ENCODE data around the gene FABP1.

FABP1 gene

DNA sequence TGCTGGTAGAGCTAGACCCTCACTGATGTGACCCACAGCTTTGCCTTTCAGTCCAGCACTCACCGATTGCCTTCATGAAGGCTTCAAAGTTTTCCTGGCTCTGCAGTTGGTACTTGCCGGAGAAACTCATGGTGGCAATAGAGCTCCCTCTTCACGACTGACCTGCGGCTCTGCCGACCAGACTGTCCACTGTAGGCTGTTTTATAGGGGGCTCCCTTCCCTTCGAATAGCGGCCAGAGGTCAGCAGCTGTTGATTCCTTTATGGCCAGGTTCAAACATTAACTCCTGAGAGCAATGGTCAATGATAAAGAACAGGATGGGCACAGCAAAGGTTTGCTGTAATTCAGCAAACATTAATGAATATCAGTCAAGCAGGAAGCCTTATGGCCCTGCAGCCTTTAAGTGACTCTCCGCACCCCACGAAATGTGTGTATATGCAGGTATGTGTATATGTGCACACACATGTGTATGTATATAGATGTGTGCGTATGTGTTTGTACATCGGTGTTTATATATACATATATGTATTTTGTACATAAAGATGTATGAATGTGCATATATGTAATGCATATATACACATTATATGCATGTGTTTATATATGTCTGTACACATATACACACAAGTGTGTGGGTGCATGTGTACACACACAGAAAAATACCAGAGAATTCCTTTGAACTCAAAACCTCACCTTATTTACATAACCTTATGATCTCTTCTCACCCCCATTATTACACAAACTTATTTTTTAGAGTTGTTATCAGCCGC is at the start of gene FABP1:
FABP1 (minus strand) TSS at position 175 of the 766 bp plus-strand sequence; CDS start at position 130, 45 bp downstream.
- DNase-seq = no peak

DNA sequence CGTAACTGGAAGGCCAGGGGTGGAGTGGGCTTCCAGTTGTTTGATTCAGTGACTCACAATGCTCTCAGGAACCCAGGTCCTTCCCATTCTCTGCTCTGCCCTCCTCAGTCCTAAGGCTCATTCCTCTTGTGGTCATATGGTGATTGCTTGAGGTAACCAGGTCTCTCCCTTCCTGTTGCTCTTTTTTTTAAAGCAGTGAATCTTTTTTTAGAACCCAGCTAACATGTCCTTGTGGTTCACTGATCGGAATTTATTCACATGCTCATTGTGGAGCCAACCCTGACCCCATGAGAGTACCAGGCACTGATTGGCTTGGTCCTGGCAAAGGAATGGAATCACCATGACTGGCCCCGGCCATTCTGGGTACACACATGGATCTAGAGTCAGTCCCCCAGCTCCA is 49.7 kb upstream of the FABP1 start:
- DNase-seq = peak; percentile 4

DNA sequence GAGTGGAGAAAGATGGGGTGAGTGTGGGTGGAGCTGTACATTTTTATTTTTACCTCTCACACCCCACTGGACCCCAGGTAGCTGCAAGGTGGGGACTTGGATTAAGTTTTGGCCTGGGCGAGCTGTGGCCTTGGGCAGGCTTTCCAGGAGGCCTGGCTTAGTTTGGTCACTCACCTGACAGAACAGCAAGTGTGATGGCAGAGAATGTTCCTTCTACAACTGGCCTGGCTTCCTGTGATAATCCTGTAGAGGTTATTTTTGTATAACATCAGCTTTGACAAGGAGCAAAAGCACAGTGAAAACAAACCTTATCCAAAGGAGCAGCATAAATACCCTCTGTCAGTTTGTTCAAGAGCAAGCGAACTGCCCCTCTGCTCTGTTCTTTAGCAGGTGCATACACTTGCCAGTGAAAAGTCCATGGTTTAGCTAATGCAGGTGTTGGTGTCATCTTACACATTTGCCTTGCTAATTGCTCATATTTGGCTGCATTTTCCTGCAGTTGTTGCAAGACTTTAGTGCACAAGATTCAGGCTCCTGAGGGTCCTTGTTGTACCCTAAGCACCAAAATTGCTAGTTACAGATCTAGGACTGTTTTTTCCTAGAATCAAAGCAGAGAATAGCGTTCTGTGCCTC is 48.6 kb upstream of the FABP1 start:
- DNase-seq = no peak

DNA sequence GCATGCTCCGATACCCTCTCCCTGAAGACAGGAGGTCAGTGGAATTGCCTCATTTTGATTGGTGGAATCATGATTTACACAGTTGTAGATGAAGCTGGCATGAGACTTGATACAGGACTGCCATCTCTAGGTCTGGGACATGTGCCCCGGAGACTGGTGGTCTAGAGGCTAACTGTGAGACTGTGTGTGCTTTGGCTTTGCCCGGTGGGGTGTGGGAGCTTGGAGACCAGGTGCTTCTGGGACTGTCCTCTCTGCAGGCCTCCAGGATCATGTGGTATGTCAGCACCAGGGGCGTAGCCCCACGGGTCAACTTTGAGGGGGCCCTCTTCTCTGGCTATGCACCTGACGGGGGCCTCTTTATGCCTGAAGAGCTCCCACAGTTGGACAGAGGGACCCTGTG is 45.0 kb upstream of the FABP1 start:
- no peak for DNase-seq

DNA sequence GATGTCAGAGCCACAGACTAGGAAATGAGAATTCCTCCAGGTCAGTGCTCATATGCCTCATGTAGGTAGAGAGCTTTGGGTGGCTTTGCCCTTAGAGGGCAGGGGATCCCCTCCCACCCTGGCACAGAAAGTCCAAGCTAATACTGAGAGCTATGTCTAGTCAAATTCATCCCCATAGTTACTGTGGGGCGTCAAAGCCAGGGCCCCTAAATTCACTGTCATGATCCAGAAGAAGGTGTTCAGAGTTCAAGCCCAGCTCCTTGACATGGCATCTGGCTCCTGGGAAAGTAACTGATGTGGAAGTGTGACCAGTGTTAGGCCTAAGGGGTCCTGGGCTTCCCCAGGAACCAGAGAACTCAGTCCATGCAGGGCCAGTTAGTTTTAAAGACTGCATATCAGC is 44.1 kb upstream of the FABP1 start:
- DNase-seq = no peak

DNA sequence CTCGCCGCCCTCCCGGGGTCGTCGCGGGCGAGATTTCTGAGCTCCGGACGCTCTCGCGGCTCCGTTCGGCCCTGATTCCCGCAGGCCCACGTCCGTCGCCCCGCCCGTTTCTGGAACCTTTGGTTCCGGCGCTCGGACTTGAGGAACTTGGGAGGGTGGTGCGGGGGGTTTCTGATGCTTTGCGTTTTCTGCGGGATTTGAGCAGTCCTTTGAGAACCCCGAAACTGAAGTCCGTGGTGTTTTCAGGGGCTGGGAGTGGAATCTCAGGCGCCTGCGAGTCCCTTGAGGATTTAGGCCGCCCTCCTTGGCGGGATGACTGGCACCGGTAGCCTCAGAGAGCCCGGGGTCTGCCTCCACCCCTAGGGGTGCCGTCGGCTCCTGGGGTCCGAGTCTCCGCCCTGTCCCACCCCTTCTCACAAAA is 42.6 kb upstream of the FABP1 start:
- peak; percentile 8 for DNase-seq

DNA sequence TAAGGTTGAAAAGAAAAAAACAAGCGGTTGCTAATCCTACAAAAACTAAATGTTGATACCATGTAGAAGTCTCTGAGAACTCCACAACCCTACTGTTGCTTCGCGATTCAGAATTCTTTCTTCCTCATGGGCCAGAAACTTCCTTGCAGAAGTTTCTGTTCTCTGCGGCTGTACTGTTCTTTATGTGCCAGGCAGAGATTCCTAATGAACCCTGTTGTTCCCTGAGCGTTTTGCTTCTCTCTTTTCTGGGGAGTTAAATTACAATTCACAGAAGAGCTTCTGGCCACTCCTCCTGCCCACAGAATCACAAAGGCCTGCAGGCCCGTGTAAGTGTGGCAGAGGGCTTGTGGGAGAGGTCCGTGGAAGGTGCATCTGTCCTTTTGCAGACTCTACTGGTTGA is 40.5 kb upstream of the FABP1 start:
- no peak for DNase-seq

DNA sequence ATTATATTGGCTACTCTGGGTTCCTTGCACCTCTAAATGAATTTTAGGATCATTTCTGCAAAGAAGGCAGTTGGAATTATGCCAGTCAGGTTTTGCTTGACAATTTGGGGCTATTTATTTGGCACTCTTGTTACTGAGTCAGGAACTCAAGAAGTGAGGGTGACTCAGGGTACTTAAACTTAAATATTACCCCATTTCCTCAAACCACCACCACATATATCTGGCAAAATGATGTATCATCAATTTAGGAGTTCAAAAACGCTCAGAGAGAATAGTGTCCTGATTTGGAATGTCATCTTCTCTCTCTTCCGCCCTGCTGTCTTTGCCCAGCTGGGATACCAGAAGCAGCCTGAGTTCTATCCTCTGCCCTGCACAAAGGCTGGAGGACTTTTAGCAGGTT is 39.9 kb upstream of the FABP1 start:
- DNase-seq = no peak

DNA sequence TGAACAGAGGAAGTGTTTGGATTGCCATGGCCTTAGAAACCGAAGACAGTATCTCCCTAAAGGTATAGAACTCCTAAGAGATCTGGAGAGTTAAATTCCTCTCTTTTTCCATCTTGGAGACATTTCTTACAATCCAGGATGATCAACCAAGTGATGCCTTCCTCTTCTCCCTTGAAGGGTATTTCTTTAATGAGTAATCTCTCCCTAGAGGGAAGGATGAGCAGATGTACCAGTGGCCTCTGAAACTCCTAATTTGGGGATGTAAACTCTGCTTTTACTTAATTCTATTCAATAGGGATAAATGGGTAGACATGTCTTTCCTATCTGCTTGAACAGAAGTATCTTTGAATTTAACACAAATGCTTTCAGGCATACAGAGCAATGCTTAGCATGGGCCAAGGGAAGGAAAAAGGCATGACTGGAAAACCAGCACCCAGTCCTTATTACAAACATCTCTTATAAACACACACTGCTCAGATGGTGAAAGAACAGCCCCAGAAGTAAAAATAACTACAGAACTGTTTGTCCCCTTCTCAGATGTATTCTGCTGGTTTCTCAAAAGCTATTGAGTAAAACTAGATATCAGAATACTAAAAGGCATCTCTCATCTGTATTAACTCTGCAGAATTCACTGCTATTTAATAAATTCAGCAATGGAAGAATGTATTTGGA is 37.6 kb upstream of the FABP1 start:
- DNase-seq = no peak

DNA sequence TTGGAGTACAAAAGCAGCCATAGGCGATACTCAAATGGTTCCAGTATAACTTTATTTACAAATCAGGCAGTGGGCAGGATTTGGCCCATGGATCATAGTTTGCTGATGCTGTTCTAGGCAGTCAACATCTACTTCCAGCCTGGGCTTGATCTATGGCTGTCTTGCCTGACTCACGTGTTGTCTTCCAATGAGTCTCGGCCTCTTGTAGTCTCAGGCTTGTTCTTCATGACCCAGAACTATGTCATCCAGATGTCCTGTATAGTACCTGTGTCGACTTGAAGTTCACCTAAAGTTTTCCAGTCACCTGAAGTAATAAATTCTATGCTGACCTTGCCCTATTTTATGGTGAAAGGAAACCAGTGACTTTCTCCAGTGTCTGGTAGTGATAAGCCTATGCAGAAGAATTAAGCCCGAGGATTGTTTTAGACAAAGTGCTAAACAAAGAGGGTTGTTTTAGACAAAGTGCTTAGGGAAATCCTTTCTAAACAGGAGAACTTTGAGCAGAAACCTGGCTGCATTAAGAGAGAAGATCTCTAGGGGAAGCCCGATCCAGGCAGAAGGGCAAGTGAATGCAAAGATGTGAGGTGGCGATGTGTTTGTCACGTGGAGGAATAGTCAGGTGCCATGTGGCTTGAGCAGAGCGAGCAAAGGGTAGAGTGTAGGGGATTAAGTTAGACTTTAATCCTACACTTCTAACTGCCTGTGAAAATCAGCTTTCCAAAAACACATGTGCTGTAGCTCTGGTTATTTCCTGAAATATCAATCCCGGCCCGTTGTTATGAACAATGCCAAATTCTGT is 33.8 kb upstream of the FABP1 start:
- DNase-seq = no peak

DNA sequence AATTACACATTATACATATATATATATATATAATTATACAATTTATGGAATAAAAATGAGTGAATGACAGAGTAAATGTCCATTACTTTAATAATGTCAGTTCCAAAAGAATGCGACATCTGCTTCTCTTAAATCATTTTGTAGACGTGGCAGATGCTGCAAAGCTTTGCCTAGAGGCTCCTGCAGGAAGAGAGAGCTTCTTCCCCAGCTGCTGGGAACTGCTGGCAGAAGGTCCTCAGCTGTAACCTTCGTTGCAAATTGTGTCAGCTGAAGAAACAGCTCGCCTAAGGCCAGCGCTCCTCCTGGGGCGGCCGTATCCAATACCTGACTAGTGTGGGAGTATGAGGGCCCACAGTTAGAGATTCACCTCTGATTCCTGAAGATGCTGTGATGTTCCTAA is 32.7 kb upstream of the FABP1 start:
- no peak for DNase-seq

DNA sequence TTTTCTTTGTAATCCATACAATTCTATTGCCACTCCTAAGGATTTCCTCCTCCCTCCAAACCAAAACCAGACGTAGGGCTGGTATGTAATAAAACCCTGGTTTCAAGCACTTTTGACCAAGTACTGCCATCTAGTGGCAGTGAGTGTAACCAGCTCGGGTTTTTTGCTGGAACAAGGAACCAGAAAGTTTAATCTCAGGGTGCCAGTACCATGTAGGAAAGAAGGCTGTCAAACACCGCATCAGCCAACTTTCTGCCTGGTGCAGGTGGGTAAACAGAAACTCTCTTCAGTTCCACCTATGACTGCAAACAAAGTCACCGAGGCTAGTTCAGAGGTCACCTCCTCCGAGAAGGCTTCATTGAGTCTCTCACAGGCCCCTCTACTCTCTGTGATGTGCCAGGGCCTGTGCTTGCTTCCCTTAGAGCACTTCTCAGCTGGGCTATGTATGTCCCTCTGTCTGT is 32.1 kb upstream of the FABP1 start:
- peak; percentile 74 for DNase-seq

DNA sequence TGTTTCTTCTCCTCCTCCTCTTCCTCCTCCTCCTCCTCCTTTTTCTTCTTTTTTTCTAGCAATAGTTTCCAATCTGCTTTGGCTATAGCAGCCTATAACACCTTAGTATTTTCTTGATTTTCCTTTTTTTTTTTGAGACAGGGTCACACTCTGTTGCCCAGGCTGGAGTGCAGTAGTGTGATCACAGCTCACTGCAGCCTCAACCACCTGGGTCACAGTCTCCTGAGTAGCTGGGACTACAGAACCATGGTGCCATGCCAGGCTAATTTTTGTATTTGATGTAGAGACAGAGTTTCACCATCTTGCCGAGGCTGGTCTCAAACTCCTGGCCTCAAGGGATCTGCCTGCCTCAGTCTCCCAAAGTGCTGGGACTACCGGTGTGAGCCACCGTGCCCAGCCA is 31.6 kb upstream of the FABP1 start:
- no peak for DNase-seq

DNA sequence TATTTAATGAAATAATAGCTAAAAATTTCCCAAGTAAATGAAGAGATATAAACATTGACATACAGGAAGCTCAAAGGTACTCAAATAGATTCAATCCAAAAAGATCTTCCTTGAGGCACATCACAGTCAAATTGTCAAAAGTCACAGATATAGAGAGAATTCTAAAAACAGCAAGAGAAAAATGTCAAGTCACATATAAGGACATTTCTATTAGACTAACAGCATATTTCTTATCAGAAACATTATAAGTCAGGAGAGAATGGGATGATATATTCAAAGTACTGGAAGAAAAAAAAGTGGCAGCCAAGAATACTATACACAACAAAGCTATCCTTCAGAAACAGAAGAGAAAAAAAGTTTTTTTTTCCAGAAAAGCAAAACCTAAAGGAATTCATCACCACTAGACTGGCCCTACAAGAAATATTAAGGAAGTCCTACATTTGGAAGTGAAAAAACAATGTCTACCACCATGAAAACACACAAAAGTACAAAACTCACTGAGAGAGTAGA is 21.1 kb upstream of the FABP1 start:
- DNase-seq = no peak

DNA sequence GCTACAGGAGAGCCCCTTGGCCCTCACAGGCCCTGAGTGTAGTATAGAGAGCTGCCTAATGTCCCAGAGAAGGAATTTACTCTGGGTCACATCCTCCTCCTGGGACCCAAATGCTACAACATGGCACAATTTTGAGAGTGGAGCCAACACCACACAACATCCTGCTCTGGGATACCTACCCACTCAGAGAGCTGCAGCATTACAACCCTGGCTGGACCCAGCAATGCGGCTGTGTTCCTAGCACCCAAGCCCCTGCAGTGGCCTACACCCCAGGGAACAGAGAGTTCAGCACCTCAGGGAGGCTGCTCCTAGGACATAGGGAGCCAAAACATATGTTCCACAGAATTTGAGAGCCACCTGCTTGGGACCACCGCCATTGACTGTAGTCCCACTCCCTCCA is 19.3 kb upstream of the FABP1 start:
- DNase-seq = no peak

DNA sequence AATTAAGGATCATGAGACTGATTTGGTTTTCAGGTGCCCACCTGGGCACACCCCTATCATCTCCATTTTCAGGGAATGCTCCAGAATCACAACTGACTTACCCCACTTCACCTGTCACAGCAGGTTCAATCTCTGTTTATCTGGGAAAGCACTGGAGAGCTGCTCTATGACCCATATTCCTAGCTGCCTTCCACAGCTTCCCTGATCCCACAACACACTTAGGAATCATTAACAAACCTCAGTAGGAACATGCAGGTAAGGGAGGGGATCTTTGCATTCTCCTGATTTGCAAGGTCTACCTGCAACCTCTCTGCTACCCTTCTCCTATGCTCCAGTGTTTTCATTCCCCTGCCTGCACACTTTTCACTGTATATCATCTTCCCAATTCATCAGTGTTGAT is 18.7 kb upstream of the FABP1 start:
- DNase-seq = no peak

DNA sequence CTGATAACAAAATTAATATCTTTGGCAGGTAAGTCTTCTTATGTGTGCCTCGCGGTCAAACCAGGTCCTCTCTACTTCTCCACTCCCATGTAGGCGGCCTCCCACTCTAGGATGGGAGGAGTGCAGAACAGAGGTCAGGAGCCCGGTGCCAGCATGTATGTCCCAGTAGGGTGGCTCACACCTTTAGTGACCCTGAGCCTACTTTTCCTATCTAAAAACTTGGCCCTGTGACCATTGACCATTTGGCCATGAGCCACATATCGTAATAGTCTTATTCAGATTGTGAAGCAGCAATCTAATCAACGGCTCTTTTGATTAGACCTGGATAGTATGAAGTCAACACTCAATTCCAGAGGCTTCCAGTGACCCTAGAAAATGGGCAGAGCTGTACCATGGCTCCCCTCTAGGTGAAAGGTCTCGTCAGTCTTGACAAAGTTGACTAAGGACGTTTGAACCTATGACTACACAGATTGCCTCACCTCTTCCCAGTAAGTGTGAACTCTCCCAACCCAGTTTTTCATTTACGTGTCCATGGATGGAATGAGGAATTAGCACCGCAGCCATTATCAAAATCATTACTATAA is 17.1 kb upstream of the FABP1 start:
- no peak for DNase-seq

DNA sequence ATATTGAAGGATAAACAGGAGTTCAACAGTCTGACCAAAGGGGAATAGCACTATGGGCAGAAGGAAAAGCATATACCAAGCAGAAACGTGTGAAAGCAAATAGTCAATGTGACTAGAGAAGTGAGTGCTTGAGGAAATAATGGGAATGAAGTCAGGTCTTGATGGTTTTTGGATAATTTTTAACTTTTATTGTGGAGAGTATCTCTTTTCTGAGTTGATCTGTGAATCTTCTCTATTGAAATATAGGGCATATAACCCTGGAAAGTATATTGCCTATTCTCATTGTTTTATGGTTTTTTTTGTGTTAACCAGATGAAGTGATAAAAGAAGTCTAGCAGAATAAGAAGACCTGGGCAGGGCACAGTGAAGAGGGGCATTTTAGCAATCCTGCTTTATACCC is 16.4 kb upstream of the FABP1 start:
- DNase-seq = no peak

DNA sequence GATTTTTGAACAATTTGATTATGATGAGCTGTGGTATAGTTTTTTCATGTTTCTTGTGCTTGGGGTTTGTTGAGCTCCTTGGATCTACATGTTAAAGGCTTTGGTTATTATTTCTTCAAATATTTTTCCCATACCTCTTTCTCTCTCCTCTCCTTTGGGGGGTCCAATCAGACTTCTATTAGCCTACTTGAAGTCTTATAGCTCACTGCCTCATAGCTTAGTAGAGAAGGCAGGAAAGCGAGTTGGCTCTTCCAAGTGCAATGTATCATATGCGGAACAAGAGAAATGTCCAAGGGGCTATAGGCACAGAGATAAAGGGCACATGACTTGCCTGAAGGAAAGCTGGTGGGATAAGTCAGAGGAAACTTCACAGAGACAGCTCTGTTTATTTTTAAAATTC is 14.1 kb upstream of the FABP1 start:
- DNase-seq = no peak

DNA sequence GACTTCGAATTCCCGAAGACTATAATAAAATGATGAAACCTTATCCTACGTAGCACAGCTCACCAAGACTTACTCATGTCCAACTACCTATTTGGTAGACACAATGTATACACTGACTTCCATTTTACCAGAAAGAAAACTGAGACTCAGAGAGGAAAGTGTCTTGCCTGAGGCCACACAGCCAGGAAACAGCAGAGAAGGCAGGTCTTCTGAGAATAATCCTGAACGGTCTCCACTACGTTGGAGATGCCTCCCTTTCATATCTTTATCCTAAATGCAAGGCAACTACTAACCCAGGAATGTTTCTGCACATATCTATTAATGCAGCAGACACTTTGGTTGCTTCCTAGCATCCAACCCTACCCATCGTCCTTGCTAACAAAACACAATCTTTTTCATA is 11.9 kb upstream of the FABP1 start:
- no peak for DNase-seq

DNA sequence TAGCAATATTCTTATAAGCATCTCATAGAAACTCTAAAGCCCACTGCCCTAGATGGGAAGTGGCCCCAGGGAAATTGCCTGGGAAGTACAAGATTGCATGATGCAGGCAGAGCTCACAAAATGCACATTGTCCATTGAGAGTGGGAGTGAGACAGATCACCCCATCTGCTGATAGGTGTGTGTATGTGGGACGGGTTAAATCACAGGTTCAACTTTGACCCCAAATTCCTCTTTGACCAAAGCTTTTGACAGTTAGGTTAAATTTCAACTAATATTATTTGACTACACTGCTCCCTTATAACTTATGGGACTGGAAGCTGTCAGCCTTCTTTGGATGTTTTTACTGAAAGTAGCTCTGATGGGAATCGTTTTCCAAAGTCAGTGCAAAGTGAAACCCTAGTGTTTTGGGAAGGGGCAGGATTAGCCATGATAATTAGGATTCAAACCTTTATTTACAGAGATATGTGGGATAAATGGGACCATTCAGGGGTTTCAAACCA is 11.4 kb upstream of the FABP1 start:
- DNase-seq = no peak

DNA sequence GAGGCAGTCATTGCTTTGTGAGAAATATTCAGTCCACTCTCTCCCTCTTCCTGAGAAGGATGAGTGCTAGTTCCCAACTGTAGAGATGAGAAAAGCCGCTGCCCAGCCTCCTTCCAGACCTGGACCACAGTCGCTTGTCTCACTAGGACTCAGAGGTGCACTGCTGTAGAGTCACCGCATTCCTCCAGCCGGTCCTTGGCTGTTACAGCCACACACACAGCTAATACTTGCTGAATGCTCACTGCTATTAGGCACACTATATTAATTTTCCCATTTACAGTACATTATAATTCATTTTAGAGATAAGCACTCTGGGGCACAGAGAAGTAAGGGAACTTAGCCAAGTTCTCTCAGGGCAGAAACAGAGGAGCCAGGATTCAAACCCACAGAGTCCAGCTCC is 10.0 kb upstream of the FABP1 start:
- no peak for DNase-seq

DNA sequence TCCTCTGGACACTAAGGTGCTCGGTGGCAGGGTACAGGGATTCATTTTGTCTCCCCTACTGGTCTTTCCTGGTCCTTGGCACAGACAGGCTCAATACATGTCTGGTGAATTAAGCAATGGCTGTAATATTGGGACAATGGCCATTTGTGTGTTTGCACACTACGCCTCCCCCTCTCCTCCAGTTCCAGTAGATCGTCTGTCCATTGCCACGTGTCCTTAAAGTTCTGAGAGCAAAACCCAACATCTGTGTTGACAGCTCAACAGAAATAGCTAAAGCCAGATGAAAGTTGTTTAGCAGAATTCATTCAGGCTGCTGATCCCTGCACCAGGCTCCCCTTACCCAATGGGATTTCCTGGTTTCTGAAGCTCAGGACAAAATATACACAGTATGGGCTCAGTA is 9.0 kb upstream of the FABP1 start:
- DNase-seq = no peak
